HepG2 (cell line): ENCODE results near the gene HES7. TPM values are rescaled to one million over a fixed set of nuclear protein-coding genes. Genes with fewer than 3 reads are reported as not detected.

ENCODE experiments used
- IKZF5 ChIP-seq: IDR thresholded peaks from 2 replicates; pipeline ENCODE4 v1.6.1; 2018; ENCODE audit warnings: missing genetic modification reagents, mild to moderate bottlenecking, missing compliant biosample characterization
- JUNB ChIP-seq: sonication (generic); formaldehyde crosslinking; IDR thresholded peaks from 2 replicates; pipeline ENCODE4 v1.8.0; 2022; ENCODE audit warnings: missing genetic modification reagents, mild to moderate bottlenecking, borderline replicate concordance
- NFIC ChIP-seq: IDR thresholded peaks from 2 replicates; pipeline ENCODE4 v1.6.1; 2012; ENCODE audit warnings: mild to moderate bottlenecking, low read length, inconsistent platforms
- NR2F1 ChIP-seq, 2 experiments: fragments of 450-650 bp in 1 of 2; formaldehyde crosslinking in 1 of 2; IDR thresholded peaks; 2 replicates each; pipeline versions ENCODE4 v1.5.0 to v1.6.1; 2016 to 2020; ENCODE audit warnings: mild to moderate bottlenecking in 1 of 2, missing compliant biosample characterization in 1 of 2, missing genetic modification reagents in 1 of 2, moderate library complexity in 1 of 2
- RXRB ChIP-seq: IDR thresholded peaks from 2 replicates; pipeline ENCODE4 v1.6.1; 2016; ENCODE audit warnings: borderline replicate concordance, missing genetic modification reagents, missing compliant biosample characterization
- SP5 ChIP-seq: IDR thresholded peaks from 2 replicates; pipeline ENCODE4 v1.6.1; 2016; ENCODE audit warnings: low read depth, borderline replicate concordance
- THAP11 ChIP-seq: IDR thresholded peaks from 2 replicates; pipeline ENCODE4 v1.6.1; 2016; ENCODE audit warnings: missing biosample characterization, missing genetic modification reagents
- YEATS2 ChIP-seq: sonication (generic); formaldehyde crosslinking; IDR thresholded peaks from 2 replicates; pipeline ENCODE4 v1.4.0; 2020; ENCODE audit warnings: missing genetic modification reagents, borderline replicate concordance
- ZBED4 ChIP-seq: sonication (generic); formaldehyde crosslinking; IDR thresholded peaks from 2 replicates; pipeline ENCODE4 v1.4.0; 2020; ENCODE audit warnings: missing genetic modification reagents, borderline replicate concordance
- ZBTB33 ChIP-seq: sonication (generic); formaldehyde crosslinking; IDR thresholded peaks from 2 replicates; pipeline ENCODE4 v1.4.0; 2020; ENCODE audit warnings: missing genetic modification reagents
- ZFP1 ChIP-seq: IDR thresholded peaks from 2 replicates; pipeline ENCODE4 v1.6.1; 2016
- ZNF253 ChIP-seq: sonication (generic); formaldehyde crosslinking; IDR thresholded peaks from 2 replicates; pipeline ENCODE4 v1.8.0; 2022; ENCODE audit warnings: mild to moderate bottlenecking, missing genetic modification reagents, borderline replicate concordance
- ZNF574 ChIP-seq: sonication (generic); formaldehyde crosslinking; IDR thresholded peaks from 2 replicates; pipeline ENCODE4 v1.4.0; 2020; ENCODE audit warnings: missing genetic modification reagents
- ZUFSP ChIP-seq: sonication (generic); formaldehyde crosslinking; IDR thresholded peaks from 2 replicates; pipeline ENCODE4 v1.9.0; 2021; ENCODE audit warnings: missing genetic modification reagents, mild to moderate bottlenecking, borderline replicate concordance
- polyA plus RNA-seq, 8 experiments: library from polyadenylated mRNA; depleted of rRNA in 3 of 8; stranded (reverse) in 7 of 8; unstranded in 1 of 8; fragments of >200 nt; fragmentation: Illumina TruSeq in 4 of 8; extraction: Trizol in 4 of 8; gene quantifications; 2 replicates each; pipeline versions ENCODE4 v1.2.1 to v1.2.3, GENCODE V29; 2011 to 2016; ENCODE audit warnings: low read depth in 4 of 8, missing spikeins in 1 of 8, mixed read lengths in 1 of 8; ENCODE audit not compliant: insufficient read depth in 1 of 8
- total RNA-seq, 5 experiments: library from RNA; depleted of rRNA; stranded (reverse); fragments of >200 nt; fragmentation: Illumina TruSeq; extraction: Trizol; gene quantifications; 2 replicates each; pipeline ENCODE4 v1.2.3, GENCODE V29; 2016; ENCODE audit warnings: low read depth in 1 of 5

Gene HES7
- total and polyA plus RNA-seq, 2 of the 13 experiments (the other 11 are each of a cell fraction or from before 2014, with no cell fraction given), result not detected

GRCh38 chr17:8158267-8159031 is 34.5 kb upstream of the HES7 start (continued):
- TF ChIP-seq NR2F1 (CRISPR knock-in tag; IDR thresholded peaks at IDR 0.05), result peak in 1 of 2 experiments; percentile 54; a peak in 1 of 4 replicates
- TF ChIP-seq ZFP1 (CRISPR knock-in tag), result no peak
- TF ChIP-seq ZNF574 (CRISPR knock-in tag), result 0 out of 2 replicates have a peak, but pooled peaks have one; percentile 32
- 0 out of 2 replicates have a peak, but pooled peaks have one; percentile 25 for TF ChIP-seq IKZF5 (CRISPR knock-in tag)
- no peak for TF ChIP-seq ZBED4
- no peak for TF ChIP-seq THAP11 (CRISPR knock-in tag)
- TF ChIP-seq RXRB (CRISPR knock-in tag), result peak; percentile 56
- no peak for TF ChIP-seq SP5 (CRISPR knock-in tag)
- no peak for TF ChIP-seq ZUFSP (CRISPR knock-in tag)
- TF ChIP-seq NFIC, result no peak
- TF ChIP-seq ZBTB33 (CRISPR knock-in tag), result peak; percentile 48; the same call in 1 of the 2 replicates
- no peak for TF ChIP-seq JUNB (CRISPR knock-in tag)
- TF ChIP-seq ZNF253, result peak; percentile 59; the same call in 1 of the 2 replicates
- TF ChIP-seq YEATS2 (CRISPR knock-in tag), result 0 out of 2 replicates have a peak, but pooled peaks have one; percentile 44
